ENCODE results near the gene TMEFF2.
"Not testable (repeated sequence)": the region's sequence is repeated elsewhere in the genome, so short reads cannot be mapped to it uniquely, and the experiment has no call there.

TMEFF2 gene

DNA sequence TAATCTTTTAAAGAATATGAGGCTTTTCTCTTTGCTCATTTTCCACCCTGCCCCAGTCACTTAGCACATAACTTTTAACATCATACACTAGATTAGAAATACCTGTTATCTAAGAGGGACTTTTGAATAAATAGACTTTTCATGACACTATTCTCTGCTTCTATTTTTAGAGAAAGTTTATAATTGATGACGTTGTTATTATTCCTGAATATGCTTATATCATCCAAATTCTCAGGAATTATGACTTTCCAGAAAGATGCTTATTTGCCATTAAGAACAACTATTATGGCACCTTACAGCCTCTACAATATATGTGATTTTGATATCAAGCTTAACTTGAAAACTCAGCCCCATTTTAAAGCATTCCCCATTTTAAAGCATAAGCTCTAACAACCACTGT is 11.4 kb downstream of the TMEFF2 start:
- no peak for DNase-seq (ENCODE audit: low spot score)

DNA sequence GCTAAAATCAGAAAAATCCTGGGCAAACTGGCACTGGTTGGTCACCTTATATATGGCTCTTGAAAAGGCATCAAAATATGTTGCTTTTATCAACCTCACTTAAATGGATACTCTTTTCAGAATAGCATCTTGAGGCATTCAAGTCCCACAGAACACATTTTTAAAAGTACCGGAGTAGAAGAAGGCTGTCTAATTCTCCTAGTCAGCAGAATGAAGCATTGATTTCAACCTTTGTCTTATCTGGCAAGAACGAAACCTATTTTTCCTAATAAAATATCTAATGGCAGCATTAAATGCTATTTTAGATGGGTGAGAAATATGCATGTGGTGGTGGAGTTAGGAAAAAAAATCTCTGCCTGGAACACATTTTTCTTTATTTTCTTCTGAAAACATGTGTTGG is 27.8 kb downstream of the TMEFF2 start:
- DNase-seq (ENCODE audit: low spot score) = no peak

DNA sequence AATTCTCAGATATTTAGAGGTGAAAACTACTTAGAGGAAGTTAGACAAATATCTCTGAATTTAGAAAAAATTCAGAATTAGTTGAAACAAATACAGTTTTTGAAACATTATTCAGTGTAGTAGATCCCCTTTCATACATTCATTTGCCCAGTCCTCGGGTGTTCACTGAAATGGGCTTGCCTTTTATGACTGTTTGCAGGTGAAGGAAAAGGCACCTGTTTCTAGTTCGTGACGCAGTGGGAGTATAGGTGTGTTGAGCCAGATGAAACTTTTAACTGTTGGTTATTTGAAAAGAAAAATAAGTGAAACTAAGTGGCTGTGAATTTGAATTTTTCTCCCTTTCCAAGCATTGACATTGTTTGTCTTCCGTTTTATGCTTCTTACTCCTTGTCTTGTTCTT is 28.9 kb downstream of the TMEFF2 start:
- no peak for DNase-seq (ENCODE audit: low spot score)

- DNase-seq (ENCODE audit: low spot score) = peak; percentile 77
These were observed 32.2 kb downstream of the TMEFF2 start for GRCh38 chr2:192162392-192163042.

DNA sequence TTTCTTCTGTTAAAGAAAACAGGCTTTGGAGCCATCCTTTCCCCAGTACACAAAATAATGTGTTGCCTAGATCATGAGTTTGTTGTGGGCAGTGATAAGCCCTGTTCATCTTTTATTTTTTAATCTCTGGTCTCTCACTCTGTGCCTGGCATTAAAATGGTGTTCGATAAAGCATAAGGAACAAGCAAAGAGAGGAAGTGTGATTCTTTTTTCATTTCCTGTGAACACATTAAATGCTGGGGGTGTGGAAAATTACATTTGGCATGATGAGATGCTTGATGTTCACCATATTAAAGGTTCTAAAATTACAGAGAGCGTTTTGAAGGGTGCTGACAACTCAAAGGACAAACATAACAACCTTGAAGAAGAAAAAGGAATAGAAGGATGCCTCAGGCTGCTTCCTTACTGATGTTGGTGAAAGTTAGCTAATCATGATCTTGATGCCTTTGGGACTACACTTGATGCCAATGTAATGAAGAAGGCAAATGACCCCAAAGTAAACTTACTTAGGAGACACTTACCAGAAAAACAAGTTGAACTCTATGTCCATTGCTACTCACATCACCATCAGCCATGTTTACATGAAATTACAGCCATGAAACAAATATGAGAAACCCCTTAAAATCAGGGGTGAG is 33.0 kb downstream of the TMEFF2 start:
- no peak for DNase-seq (ENCODE audit: low spot score)

DNA sequence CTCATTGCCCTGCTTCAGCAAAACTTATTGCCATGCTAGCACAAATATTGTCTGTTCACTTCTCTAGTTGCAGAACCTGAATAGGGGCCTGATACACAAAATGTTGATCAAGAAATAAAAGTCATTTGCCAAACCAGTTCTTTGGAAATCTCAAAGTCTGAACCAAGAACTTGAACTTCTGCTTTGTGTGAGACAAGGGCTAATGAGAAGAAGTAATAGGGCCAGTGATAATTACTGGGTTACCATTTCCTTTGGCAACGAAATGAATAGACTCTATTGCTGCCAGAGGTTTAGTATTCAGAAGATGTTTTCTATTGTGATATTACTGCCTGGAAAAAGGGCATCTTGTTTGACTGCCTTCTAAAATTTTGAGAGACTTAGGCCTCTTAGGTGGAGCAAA is 35.0 kb downstream of the TMEFF2 start:
- no peak for DNase-seq (ENCODE audit: low spot score)

- DNase-seq (ENCODE audit: low spot score) = no peak
These were observed 35.5 kb downstream of the TMEFF2 start for GRCh38 chr2:192159208-192159607.

DNA sequence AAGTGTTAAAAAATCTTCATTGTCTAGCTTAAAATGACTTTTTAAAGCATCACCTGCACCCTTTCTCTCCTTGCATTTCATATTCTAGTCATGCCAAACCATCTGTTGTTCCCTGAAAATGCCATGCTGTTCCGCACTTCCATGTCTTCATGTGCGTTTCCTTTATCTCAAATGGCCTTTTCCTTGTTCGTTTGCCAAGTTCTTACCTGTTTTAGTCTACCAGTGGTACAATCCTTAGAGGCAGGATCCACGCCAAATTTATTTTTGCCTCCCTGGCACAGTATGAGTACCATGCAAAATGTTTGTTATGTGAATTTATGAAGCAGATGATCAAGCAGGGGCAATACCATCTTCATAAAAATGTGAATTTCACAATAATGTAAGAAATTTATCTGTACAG is 37.0 kb downstream of the TMEFF2 start:
- DNase-seq (ENCODE audit: low spot score) = no peak

- DNase-seq (ENCODE audit: low spot score) = no peak
These were observed 39.1 kb downstream of the TMEFF2 start for GRCh38 chr2:192155511-192156118.

DNA sequence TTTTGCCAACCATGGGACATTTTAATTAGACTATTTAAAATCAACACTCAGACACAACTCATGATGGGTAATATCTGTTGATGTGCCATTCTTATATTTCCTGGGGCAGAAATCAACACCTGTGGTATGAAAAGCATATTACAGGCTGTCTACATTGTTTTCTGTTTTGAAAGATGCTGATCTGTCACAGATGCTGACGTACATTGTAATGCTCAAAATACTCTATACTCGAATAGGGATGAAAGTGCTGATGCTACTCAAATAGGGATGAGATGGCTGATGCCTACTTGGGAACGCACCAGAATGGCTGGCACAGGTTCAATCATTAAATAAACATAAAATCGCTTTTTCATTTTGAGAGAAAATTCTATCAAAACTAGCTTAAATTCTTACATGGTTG is 41.2 kb downstream of the TMEFF2 start:
- no peak for DNase-seq (ENCODE audit: low spot score)

DNA sequence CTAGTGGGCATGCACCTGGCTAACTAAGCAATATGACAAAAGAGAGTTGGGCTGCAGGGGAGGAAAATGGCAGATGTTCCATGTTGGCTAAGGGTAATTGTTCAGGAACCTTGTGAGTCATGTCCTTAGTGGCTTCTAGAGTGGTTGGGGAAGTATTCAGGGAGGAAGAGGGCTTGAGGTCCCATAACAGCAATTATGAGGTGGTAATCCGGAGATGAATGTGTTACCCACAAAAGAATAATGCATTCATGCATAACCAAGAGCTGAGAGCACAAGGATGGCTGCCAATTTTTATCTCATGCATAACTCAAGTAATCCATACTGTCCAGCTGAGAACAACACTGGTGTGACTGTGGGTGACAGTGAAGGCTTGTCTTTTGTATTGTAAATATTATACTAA is 42.9 kb downstream of the TMEFF2 start:
- no peak for DNase-seq (ENCODE audit: low spot score)

GRCh38 chr2:192150166-192150565 is 44.6 kb downstream of the TMEFF2 start:
- no peak for DNase-seq (ENCODE audit: low spot score)

- no peak for DNase-seq (ENCODE audit: low spot score)
These were observed 46.0 kb downstream of the TMEFF2 start for GRCh38 chr2:192148620-192149321.

- no peak for DNase-seq (ENCODE audit: low spot score)
These were observed 46.5 kb downstream of the TMEFF2 start for GRCh38 chr2:192148241-192148619.

DNA sequence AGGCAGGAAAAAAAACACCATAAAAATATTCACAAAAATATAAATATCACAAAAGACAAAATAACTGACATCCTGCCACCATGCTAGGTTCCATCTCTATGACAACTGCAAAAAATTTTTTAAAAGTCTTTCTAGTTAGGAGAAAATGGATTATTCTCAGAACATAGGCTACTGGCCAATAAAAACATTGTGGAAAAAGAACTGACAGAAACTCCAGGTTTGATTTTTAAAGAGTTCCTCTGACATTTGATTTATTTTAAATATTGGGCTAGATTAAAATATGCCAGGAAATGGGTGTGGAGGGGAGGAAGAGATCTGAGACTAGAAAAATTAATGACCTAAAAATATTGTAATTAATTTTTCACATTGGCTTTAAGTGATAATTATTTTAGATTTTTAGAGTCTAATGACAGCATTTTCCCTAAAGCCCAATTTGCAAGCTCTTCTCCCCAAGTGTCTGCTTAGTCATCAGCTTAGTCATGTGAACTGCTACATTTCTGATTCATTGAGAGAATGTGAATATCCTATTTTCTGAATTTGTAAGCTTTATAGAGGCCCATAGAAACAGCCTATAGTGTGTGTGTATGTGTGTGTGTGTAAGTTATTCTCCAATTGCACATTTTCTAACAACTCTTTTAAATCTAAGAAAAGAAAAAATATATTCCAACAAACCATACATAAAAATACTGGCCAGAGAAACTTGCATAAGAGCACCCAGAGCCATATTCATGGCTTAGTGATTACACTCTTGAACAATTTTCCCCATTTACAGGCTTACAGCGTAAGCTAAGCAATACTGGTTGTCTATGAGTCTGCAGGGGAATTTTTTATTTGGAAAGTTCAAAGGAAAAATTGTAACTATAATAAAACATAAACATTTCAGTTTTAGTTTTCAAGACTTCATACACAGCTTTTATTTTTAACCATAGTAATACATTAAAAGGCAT is 48.4 kb downstream of the TMEFF2 start:
- no peak for DNase-seq (ENCODE audit: low spot score)

GRCh38 chr2:192145496-192145895 is 49.2 kb downstream of the TMEFF2 start:
- no peak for DNase-seq (ENCODE audit: low spot score)

DNA sequence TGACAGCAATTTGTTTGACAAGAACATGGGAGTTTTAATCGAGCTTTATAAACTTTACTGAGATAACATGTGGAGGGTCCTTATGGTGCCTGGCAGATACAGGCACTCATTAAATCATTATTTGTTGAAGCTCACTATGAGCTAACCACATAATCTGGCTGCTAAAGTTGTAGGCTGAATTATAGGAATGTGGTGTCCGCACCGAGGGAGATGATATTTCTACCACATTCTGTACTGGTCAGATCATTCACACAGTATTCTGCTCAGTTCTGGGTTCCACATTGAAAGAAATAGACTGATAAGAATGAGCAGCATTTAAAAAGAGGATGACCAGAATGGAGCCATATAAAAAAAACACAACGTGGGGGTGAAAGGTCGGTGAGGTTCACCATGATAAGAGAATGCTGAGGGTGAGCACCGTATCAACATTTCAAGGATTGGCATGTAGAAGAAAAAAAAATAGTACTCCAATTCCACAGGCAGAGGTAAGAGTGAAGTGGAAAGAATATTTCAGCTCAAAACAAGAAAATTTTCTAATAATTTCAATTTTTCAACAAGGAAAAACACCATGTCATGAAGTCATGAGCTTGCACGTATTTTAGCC is 54.4 kb downstream of the TMEFF2 start:
- DNase-seq (ENCODE audit: low spot score) = no peak

GRCh38 chr2:192139813-192140212 is 54.9 kb downstream of the TMEFF2 start:
- DNase-seq (ENCODE audit: low spot score) = no peak

- no peak for DNase-seq (ENCODE audit: low spot score)
These were observed 57.3 kb downstream of the TMEFF2 start for GRCh38 chr2:192137451-192137850.

- DNase-seq (ENCODE audit: low spot score) = not testable (repeated sequence)
These were observed 62.1 kb downstream of the TMEFF2 start for GRCh38 chr2:192132604-192133003.

- not testable (repeated sequence) for DNase-seq (ENCODE audit: low spot score)
These were observed 64.4 kb downstream of the TMEFF2 start for GRCh38 chr2:192130312-192130711.

GRCh38 chr2:192128655-192129054 is 66.1 kb downstream of the TMEFF2 start:
- no peak for DNase-seq (ENCODE audit: low spot score)
